Hematopoietic multipotent progenitor cell treated with erythropoietin and hydrocortisone succinate and interleukin-3 and kit ligand, for 4 days (in vitro differentiated cells): Measurements from ENCODE around the gene PHPT1.
"Not testable (repeated sequence)": the region's sequence is repeated elsewhere in the genome, so short reads cannot be mapped to it uniquely, and the experiment has no call there.

Experiments
- DNase-seq: peaks from one replicate; pipeline ENCODE4 v3.0.0-alpha.2; 2015

PHPT1 gene

DNA sequence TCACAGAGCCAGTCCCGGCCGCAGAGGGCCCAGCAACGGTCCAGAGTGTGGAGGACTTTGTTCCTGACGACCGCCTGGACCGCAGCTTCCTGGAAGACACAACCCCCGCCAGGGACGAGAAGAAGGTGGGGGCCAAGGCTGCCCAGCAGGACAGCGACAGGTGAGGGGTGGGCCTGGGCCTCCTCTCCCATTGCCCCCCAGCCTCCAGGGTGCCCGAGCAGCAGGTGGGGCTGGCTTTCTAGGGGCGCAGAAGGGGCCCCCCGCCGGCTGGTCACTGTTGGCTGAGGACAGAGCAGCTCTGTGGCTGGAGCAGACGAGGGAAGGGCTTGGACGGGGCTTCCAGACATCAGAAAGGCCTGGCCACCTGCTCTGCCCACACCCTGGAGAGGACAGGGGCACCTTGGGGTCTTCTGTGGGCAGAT, 11.3 kb upstream of the PHPT1 start:
- DNase-seq: not testable (repeated sequence)

GRCh38 chr9:136838314-136839228, 10.6 kb upstream of the PHPT1 start:
- no peak for DNase-seq

- DNase-seq: no peak
Measured at GRCh38 chr9:136839229-136840139, 9.7 kb upstream of the PHPT1 start.

- DNase-seq: peak; percentile 20
Measured at GRCh38 chr9:136840140-136840876, 8.9 kb upstream of the PHPT1 start.

- DNase-seq: peak; percentile 71
Measured at GRCh38 chr9:136840877-136841645, 8.1 kb upstream of the PHPT1 start.

GRCh38 chr9:136841646-136842379, 7.4 kb upstream of the PHPT1 start:
- DNase-seq: not testable (repeated sequence)

DNA sequence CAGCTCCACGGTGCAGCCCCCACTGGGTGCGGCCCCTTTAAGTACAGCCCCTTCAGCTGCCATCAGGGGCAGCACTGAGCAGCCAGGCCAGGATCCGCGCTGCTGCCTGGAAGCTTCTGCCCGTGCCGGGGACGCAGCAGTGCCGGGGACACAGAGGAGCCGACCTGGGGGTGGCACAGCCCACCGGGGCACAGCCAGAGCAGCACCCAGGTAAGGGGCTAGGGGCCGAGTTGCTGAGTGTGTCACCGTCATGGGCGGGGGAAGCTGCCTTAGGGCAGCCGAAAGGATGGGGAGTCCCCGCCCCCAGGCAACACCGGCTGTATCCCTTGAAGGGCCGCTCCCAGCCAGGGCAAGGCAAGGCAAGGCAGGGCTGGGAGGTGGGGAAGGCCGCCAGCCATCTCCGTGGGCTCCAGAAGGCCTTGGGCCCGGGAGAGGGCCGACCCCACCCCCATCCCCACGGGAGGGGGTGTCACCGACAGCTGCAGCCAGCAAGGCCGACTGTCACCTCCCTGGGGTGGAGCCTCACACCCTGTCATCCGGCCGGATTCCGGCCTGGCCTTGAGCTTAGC, 6.7 kb upstream of the PHPT1 start, which contains the start of gene AJM1:
TSS of gene AJM1 (plus strand) at position 99 of the 569 bp plus-strand sequence. CDS start 1,937 bp downstream, outside the sequence.
- peak; percentile 92 for DNase-seq

DNA sequence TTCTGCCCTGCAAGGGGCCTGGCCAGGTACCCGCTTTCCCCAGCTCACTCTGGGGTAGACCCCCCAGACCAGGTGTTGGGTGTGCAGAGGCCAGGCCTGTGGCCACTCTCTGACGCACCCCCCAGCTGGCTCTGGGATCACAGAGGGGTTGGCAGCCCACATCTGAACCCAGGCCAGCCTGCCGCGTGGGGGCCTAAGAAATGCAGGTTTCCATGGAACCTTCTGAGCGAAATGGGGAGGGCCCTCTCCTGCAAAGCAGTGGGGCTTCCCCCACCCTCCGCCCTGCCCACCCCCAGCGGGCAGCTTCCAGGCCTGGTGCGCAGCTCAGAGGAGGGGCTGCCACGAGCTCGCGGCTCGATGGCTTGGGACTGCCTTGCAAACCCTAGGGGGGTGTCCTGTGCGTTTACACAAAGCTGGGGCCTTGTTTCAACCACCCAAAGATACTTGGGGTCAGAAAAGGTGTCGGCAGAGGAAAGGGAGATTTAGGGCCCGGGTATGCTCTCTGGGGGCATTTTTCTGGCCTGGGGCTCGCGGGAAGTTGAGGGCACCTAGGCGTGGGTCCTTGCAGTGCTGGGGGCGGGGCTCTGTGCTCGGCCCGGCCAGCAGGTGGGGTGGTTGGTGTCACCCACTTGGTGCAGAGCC, 5.9 kb upstream of the PHPT1 start:
- not testable (repeated sequence) for DNase-seq

DNA sequence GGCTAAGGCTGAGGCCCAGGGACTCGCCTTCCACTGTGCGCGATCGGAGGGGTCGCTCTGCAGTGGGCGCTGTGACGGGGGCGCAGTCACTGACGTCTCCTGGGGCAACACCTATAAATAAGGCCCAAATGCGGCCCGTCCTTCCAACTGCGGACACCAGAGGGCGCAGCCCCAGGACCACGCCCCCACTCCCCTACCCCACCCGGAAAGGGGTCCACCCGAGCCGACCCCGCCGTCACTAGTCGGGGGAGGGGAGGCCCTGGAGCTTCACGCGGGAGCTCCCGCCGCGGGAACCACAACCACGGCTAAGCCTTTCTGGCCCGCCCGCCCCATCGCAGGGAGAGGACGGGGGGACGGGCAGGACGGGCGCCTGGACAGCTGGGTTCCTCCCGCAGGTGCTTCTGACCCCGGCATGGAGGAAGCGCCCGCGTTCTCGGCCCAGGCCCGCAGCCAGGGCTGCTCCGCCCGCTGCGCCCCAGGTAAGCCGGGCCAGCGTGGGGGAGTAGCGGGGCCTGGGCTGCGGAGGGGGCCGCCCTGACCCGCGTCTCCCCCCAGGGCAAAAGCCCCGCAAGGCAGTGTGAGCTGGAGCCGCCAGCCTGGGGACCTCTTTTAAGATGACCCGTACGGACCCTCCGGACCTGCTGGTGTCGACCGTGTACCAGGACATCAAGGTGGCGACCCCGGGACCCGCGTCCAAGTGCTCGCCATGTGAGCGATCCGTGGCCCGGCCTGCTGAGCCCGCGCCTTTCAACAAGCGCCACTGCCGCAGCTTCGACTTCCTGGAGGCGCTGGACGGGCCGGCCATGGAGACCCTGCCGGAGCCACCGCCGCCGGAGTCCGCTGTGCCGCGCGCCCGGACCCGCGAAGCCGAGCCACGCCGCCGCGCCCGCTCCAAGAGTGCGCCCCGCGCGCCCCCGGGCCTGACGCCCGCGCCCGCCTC, 5.1 kb upstream of the PHPT1 start:
- DNase-seq: peak; percentile 57

DNA sequence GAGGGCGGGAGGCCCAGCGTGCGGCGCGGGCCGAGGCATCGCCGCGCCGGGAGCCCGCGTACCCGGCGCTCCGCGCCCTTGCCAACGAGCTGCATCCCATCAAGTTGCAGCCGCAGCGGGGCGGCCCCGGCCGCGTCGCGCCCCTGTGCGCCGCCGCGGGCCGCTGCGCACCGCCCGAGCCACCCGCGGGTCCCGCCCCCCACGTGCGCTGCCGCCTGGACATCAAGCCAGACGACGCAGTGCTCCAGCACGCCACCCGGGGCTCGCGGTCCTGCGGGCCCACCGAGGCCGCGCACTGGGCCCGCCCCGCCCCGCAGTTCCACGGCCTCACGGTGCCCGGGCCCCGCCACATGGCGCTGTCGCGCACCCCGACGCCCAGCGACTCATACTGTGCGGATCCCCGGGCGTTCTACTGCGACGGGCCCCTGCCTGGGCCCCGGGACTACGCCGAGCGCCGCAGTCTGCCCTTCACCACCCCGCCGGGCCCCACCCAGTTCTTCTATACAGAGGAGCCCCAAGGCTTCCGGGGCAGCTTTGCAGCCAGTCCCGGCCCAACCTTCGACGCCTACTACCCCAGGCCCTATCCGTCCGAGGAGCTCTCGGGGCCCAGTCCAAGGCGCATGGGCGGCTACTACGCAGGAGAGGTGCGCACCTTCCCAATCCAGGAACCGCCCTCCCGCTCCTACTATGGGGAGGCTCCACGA, 4.3 kb upstream of the PHPT1 start:
- peak; percentile 36 for DNase-seq

DNA sequence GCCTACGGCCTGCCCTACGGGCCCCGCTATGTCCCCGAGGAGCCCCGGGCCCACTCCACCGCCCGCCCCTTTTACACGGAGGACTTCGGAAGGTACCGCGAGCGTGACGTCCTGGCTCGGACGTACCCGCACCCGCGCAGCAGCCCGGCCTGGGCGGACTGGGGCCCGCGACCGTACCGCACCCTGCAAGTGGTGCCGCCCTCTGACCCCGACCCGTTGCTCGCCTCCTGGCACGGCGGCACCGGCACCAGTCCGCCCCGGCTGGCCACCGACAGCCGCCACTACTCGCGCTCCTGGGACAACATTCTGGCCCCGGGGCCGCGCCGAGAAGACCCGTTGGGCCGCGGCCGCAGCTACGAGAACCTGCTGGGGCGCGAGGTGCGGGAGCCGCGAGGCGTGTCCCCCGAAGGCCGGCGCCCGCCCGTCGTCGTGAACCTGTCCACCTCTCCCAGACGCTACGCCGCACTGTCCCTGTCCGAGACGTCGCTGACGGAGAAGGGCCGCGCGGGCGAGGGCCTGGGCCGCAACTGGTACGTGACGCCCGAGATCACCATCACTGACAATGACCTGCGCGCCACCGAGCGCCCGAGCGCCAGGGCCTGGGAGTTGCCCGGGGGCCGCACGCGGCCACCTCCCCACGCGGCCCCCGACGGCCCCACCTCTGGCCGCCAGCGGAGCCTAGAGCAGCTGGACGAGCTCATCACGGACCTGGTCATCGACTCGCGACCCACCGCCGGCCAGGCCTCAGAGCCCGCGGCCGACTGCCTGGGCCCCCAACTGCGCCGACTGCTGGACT, 3.5 kb upstream of the PHPT1 start:
- DNase-seq: no peak

DNA sequence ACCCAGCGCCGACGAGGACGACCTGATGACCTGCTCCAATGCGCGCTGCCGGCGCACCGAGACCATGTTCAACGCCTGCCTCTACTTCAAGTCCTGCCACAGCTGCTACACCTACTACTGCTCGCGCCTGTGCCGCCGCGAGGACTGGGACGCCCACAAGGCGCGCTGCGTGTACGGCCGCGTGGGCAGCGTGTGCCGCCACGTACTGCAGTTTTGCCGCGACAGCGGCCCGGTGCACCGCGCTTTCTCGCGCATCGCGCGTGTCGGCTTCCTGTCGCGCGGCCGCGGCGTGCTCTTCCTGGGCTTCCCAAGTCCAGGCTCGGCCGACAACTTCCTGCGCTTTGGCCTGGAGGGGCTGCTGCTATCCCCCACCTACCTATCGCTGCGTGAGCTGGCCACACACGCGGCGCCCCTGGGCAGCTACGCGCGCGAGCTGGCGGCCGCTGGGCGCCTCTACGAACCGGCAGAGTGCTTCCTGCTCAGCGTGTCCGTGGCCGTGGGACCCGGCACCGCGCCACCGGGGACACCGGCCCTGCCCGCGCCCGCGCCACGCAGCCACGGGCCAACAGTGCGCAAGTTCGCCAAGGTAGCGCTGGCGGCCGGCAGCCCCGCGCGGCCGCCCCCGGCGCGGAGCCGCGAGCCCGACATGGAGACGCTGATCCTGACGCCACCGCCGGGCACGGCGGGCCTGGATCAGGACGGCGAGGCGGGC, 2.7 kb upstream of the PHPT1 start:
- peak; percentile 30 for DNase-seq

GRCh38 chr9:136847088-136847825, 2.0 kb upstream of the PHPT1 start:
- peak; percentile 71 for DNase-seq

DNA sequence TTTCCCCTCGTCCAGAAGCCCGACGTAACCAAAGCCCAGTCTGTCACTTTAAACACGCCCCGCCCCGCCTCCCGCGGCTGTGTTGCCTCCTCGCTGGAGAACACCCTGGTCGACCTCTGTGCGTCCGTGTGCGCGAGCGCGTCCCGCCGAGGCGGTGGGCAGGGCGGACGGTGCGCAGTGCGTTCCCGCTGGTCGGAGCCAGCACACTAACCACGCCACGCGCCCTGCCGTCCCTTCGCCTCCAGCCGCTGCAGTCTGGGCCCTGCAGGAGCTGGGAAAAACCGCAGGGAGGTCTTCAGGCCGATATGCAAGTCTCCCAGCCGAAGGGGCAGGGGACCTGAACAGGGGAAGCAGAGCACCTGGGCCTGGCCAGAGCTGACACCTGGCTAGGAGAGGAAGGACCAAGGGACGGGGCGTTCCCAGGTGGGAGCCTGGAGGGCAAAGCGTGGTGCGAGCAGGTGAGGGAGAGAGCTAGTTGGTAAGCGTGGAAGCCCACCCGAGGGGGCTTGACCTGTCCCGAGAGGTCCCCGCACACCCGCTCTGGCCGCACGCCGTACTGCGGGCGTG, 1.3 kb upstream of the PHPT1 start:
- DNase-seq: peak; percentile 91

DNA sequence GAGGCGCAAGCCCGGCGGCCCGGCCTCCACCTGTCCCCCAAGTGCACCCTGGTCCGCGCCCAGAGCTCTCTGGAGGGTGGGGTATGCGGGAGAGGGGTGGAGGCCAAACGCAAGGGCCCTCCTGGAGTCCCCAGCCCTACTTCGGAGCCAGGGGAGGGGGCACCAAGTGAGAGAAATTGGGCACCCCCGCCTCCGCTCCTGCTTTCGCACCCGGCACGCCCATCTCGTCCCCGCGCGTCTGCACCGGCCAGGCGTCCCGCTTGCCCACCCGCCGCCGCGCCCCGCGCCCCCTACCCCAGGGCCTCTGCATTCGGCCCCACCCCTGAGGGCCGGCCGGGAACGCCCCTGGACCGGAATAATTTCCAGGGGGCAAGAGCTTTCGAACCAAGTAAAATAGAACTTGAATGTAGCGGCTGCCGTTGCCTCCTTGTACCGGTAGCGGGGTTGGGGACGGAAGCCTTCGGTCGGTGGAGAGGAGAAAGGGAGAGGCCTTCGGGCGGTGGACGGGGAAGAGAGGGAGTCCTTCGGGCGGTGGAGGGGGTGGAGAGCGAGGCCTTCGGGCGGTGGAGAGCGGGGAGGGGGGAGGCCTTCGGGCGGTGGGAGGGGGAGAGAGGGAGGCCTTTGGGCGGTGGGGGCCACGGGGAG, 694 bp upstream of the PHPT1 start:
- DNase-seq: peak; percentile 74
